PC-3 (cell line): Measurements from ENCODE around the gene INAFM2. TPM values are rescaled to one million over a fixed set of nuclear protein-coding genes. Genes with fewer than 3 reads are reported as not detected.

ENCODE experiments used
- ATAC-seq: fragments of 200-7000 bp; cut with Tn5 transposase; 2 replicates; pipeline ENCODE4 v1.9.1; 2020; ENCODE audit warnings: mild to moderate bottlenecking, moderate library complexity
- BruUV-seq: library from RNA; stranded (reverse); fragments of 400-500 nt; replicated peaks from 2 replicates; lab custom pipeline; 2021; lab: Mats Ljungman, UMichigan
- CTCF ChIA-PET: fragments of 300-600 bp; sonication (Branson Sonifier 250); formaldehyde crosslinking; loops from one replicate; lab custom pipeline; 2022; ENCODE audit warnings: antibody characterized with exemption; lab: Charles Lee
- POLR2A ChIA-PET: fragments of 300-600 bp; sonication (Branson Sonifier 250); formaldehyde crosslinking; loops from one replicate; lab custom pipeline; 2022; ENCODE audit warnings: antibody characterized with exemption; ENCODE audit not compliant: unreplicated experiment; lab: Charles Lee
- DNase-seq: peaks from one replicate; pipeline ENCODE4 v3.0.0-alpha.2; 2015
- H2AFZ ChIP-seq: fragments of 300-600 bp; sonication (generic); 2 replicates; pipeline ENCODE4 v1.6.0; 2016; ENCODE audit warnings: antibody characterized with exemption, low read length
- H3F3A ChIP-seq: fragments of 300-600 bp; sonication (generic); one replicate; pipeline ENCODE4 v1.6.0; 2017; ENCODE audit warnings: antibody characterized with exemption, low read length, control low read depth, mild to moderate bottlenecking; ENCODE audit not compliant: unreplicated experiment
- H3K27ac ChIP-seq: fragments of 300-600 bp; sonication (generic); 2 replicates; pipeline ENCODE4 v1.5.1; 2016; ENCODE audit warnings: mild to moderate bottlenecking, low read length
- H3K27me3 ChIP-seq: fragments of 300-600 bp; sonication (generic); 2 replicates; pipeline ENCODE4 v1.6.1; 2016; ENCODE audit warnings: low read length, mixed read lengths
- H3K36me3 ChIP-seq: fragments of 300-600 bp; sonication (generic); 2 replicates; pipeline ENCODE4 v1.6.1; 2016; ENCODE audit warnings: low read depth, mixed run types, low read length, mixed read lengths
- H3K4me1 ChIP-seq: fragments of 300-600 bp; sonication (generic); 2 replicates; pipeline ENCODE4 v1.5.1; 2016; ENCODE audit warnings: low read length; ENCODE audit not compliant: insufficient read depth
- H3K4me2 ChIP-seq: fragments of 300-600 bp; sonication (generic); 2 replicates; pipeline ENCODE4 v1.6.0; 2016; ENCODE audit warnings: low read length
- H3K4me3 ChIP-seq: fragments of 300-600 bp; sonication (generic); 2 replicates; pipeline ENCODE4 v1.5.1; 2016; ENCODE audit warnings: mild to moderate bottlenecking, low read length, mixed read lengths
- H3K79me2 ChIP-seq: fragments of 300-600 bp; sonication (generic); 2 replicates; pipeline ENCODE4 v1.6.1; 2017; ENCODE audit warnings: low read length, mixed read lengths
- H3K9ac ChIP-seq: fragments of 300-600 bp; sonication (generic); 2 replicates; pipeline ENCODE4 v1.6.0; 2016; ENCODE audit warnings: mild to moderate bottlenecking, low read length
- H3K9me2 ChIP-seq: fragments of 300-600 bp; sonication (generic); replicated peaks from 2 replicates; pipeline ENCODE4 v1.6.1; 2016; ENCODE audit warnings: mixed run types, low read length, mixed read lengths
- H3K9me3 ChIP-seq: fragments of 300-600 bp; sonication (generic); 2 replicates; pipeline ENCODE4 v1.6.1; 2016; ENCODE audit warnings: low read length, mixed read lengths
- H4K20me1 ChIP-seq: fragments of 300-600 bp; sonication (generic); 2 replicates; pipeline ENCODE4 v1.6.1; 2016; ENCODE audit warnings: low read length, mixed read lengths
- EZH2 ChIP-seq: fragments of 300-600 bp; sonication (generic); IDR thresholded peaks from one replicate; pipeline ENCODE4 v1.6.1; 2017; ENCODE audit warnings: antibody characterized with exemption, mild to moderate bottlenecking, low read length; ENCODE audit not compliant: unreplicated experiment
- EZH2phosphoT487 ChIP-seq: fragments of 300-600 bp; sonication (generic); IDR thresholded peaks from 2 replicates; pipeline ENCODE4 v1.6.1; 2018; ENCODE audit warnings: mild to moderate bottlenecking, antibody characterized with exemption, low read length, borderline replicate concordance
- intact Hi-C: fragments of 100-400 bp; cut with micrococcal nuclease; formaldehyde crosslinking; loops from 2 replicates; pipeline ENCODE4 v1.9.0; 2023
- total RNA-seq: library from RNA; depleted of rRNA; stranded (reverse); fragments of >200 nt; gene quantifications from 2 replicates; pipeline ENCODE4 v1.2.3, GENCODE V29; 2014
- TF ChIP-seq, protein P1 (sequence below): fragments of 300-600 bp; sonication (generic); conservative IDR thresholded peaks from 2 replicates; pipeline ENCODE4 v1.5.1; 2017; ENCODE audit warnings: antibody characterized with exemption, low read depth, mild to moderate bottlenecking, low read length

INAFM2 gene
- total RNA-seq, 1 experiment from 2014 or later: 22.1 TPM

DNA sequence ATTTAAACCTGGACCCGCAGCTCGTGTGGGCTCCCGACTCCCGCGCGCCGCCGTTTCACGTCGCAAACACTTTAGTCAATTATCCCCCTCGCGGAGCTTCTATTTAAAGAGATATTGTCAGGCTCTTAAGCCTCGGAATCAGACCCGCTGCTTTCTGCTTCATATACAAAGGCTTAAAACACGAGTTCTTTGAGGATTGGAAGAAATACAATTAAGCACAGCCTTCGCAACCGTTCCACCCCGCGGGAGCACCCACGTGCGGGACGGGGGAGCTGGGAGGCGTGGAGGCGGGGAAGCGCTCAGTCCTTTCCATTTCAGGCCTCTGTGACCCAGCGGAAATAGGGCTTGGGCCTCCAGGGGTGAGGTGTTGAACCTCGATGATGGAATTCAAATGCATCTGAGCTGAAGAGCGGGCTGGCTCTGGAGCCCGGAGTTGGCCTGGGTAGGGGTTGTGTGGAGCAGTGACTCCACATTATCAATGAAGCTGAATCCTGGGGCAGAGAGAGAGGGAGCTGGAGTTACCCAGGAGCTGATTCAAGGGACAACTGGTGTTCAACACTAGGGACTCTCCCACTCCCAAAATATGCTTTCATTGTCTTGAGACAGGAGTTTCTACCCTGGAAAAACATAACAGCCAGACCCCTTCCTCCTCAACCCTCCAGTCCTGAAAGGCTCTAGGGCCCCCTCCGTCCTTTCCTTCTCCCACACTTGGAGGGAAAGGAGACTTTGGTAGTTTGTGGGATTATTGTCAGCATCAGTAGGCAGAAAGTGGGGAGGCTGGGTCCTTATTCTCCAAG lies 43.0 kb upstream of the INAFM2 start:
- TF ChIP-seq EZH2phosphoT487: no peak
- TF ChIP-seq, protein P1, sequence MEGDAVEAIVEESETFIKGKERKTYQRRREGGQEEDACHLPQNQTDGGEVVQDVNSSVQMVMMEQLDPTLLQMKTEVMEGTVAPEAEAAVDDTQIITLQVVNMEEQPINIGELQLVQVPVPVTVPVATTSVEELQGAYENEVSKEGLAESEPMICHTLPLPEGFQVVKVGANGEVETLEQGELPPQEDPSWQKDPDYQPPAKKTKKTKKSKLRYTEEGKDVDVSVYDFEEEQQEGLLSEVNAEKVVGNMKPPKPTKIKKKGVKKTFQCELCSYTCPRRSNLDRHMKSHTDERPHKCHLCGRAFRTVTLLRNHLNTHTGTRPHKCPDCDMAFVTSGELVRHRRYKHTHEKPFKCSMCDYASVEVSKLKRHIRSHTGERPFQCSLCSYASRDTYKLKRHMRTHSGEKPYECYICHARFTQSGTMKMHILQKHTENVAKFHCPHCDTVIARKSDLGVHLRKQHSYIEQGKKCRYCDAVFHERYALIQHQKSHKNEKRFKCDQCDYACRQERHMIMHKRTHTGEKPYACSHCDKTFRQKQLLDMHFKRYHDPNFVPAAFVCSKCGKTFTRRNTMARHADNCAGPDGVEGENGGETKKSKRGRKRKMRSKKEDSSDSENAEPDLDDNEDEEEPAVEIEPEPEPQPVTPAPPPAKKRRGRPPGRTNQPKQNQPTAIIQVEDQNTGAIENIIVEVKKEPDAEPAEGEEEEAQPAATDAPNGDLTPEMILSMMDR: no peak
- TF ChIP-seq EZH2: no peak
- Histone ChIP-seq H3K79me2 (no peaks in the 10 kb centered on the region), H3K27me3 (no peaks in the 10 kb centered on the region), H3K4me3 (no peak overlapping the region), H3K4me1 (no peaks in the 10 kb centered on the region), H2AFZ (no peak overlapping the region), H3K9me2 (no peaks in the 10 kb centered on the region), H3F3A (no peaks in the 10 kb centered on the region), H3K9me3 (no peaks in the 10 kb centered on the region), H3K36me3 (no peaks in the 10 kb centered on the region), H3K27ac (no peak overlapping the region), H4K20me1 (no peaks in the 10 kb centered on the region), H3K9ac (no peak overlapping the region), H3K4me2 (no peak overlapping the region)
- no peak for ATAC-seq
- CTCF ChIA-PET: interaction anchor here (0.6 to 2.5 kb wide), 2 partner anchors 29 to 129 kb away, joined by 3 to 27 read pairs; no protein-coding TSS in a partner anchor
- POLR2A ChIA-PET: no interaction called here
- BruUV-seq: no TSS peak
- no peak for DNase-seq
- intact Hi-C loops: no loop called here

DNA sequence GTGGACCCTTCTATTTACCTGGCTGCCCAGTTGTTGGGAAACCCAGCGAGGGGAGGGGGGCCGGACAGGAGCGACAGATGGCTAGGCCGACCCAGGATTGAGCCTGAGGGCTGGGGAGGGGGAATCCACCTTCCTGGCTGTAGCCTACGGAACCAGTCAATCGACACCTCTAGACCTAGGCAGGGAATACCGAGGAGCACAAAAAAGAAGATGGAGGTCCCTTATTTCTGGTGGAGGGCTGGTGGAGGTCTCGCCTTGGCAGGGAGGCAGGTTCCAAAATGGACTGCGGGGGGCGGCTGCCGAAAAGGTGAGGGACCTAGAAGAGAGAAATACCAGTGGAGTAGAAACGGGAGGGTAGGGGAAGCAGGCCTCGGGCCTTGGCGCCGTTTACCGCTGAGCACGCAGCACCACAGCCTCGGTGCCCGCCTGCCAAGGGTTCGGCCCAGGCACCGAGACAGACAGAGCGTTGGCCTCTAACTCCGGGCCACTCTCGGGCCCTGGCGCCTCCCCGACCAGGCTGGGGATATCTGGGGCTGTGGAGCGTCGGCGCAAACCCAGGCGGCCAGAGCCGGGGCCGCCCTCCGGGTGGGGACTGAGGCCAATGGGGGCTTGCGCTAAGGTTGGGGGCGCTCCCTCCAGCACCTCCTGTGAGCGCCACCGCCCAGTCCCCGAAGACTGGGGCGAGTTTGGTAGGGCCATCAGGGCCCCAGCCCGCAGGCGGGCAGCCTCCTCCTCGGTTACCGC lies 42.3 kb upstream of the INAFM2 start:
- Histone ChIP-seq H2AFZ (no peak overlapping the region), H3K36me3 (no peaks in the 10 kb centered on the region), H3F3A (no peaks in the 10 kb centered on the region), H3K27ac (no peak overlapping the region), H3K4me3 (no peak overlapping the region), H3K4me2 (no peak overlapping the region), H3K4me1 (no peaks in the 10 kb centered on the region), H3K9me3 (no peaks in the 10 kb centered on the region), H3K79me2 (no peaks in the 10 kb centered on the region), H3K9me2 (no peaks in the 10 kb centered on the region), H3K27me3 (no peaks in the 10 kb centered on the region), H4K20me1 (no peaks in the 10 kb centered on the region), H3K9ac (no peak overlapping the region)
- POLR2A ChIA-PET: no interaction called here
- no peak for TF ChIP-seq EZH2
- no peak for TF ChIP-seq EZH2phosphoT487
- TF ChIP-seq, protein P1: no peak
- intact Hi-C loops: no loop called here
- DNase-seq: no peak
- CTCF ChIA-PET: interaction anchor here (2.5 kb wide), 1 partner anchor 28 kb away, joined by 27 read pairs; no protein-coding TSS in a partner anchor
- ATAC-seq: no peak
- BruUV-seq: no TSS peak
